ENCODE data around the gene GALM. TPM values are rescaled to one million over a fixed set of nuclear protein-coding genes. Genes with fewer than 3 reads are reported as not detected.
A peak's percentile ranks its signal among the peaks of the same experiment; 100 is the strongest.

The GALM gene
- polyA plus RNA-seq, 2 of the 4 experiments (the other 2 are of a cell fraction): 33.4 to 34.2 TPM

- no peak for DNase-seq (ENCODE audit: low read depth in 1 of 2, low spot score in 1 of 2)
- 81% methylated on average over 9 of the region's 9 CpGs for WGBS (ENCODE audit: missing lambda C conversion rate)
- no peak for ATAC-seq
- TF ChIP-seq CTCF (IDR thresholded peaks at IDR 0.05) (no peak), MAX (IDR thresholded peaks at IDR 0.05) (no peak), GATA3 (IDR thresholded peaks at IDR 0.05; ENCODE audit: borderline replicate concordance) (no peak), RFX5 (IDR thresholded peaks at IDR 0.05) (no peak), ATOH8 (CRISPR knock-in tag; IDR thresholded peaks at IDR 0.05; ENCODE audit: low read depth) (no peak), RARB (CRISPR knock-in tag; IDR thresholded peaks at IDR 0.05) (no peak), CEBPB (IDR thresholded peaks at IDR 0.05) (no peak), PBX3 (IDR thresholded peaks at IDR 0.05) (no peak), FOSL2 (IDR thresholded peaks at IDR 0.05) (no peak), FOSL2 (CRISPR knock-in tag; IDR thresholded peaks at IDR 0.05) (no peak), BHLHE40 (IDR thresholded peaks at IDR 0.05; ENCODE audit: low read depth, low read length) (no peak), ZFP36 (IDR thresholded peaks at IDR 0.05; ENCODE audit: borderline replicate concordance, partially characterized antibody) (no peak), NPAS2 (CRISPR knock-in tag; IDR thresholded peaks at IDR 0.05; ENCODE audit: borderline replicate concordance) (no peak)
- no peak overlapping the region for H3K27ac ChIP-seq
- CTCF ChIA-PET: interaction anchor here (1.2 to 4.1 kb wide), 4 partner anchors 147 to 213 kb away, joined by 4 to 15 read pairs (median 4); no protein-coding TSS in a partner anchor
- H3K4me2 ChIP-seq: peak overlapping the region; percentile 87
- POLR2A ChIA-PET: interaction anchor here (0.7 kb wide), 1 partner anchor 208 kb away, joined by 4 read pairs; no protein-coding TSS in a partner anchor
- no peaks in the 10 kb centered on the region for H3K9me3 ChIP-seq
- H3K4me3 ChIP-seq: peak overlapping the region; percentile 84; the same call in 2 of the 3 replicates
- no peak for FAIRE-seq
- peaks cover 64% of the 10 kb centered on the region for H3K4me1 ChIP-seq
These were observed 82.5 kb downstream of the GALM start for GRCh38 chr2:38748391-38748790.

GRCh38 chr2:38748943-38749804 lies 83.3 kb downstream of the GALM start:
- FAIRE-seq: no peak
- WGBS (ENCODE audit: missing lambda C conversion rate): 51% methylated on average over 26 of the region's 26 CpGs
- POLR2A ChIA-PET: interaction anchor here (2.8 kb wide), 1 partner anchor 49 kb away, joined by 38 read pairs; no protein-coding TSS in a partner anchor

More at GRCh38 chr2:38748943-38749804, 83.3 kb downstream of the GALM start:
- peak overlapping the region; percentile 84 for H3K4me3 ChIP-seq
- CTCF ChIA-PET: interaction anchor here (1.7 to 4.1 kb wide), 3 partner anchors 8 to 214 kb away, joined by 4 to 23 read pairs (median 15); no protein-coding TSS in a partner anchor
- DNase-seq (ENCODE audit: low read depth in 1 of 2, low spot score in 1 of 2) (no peak), ATAC-seq (no peak)
- peak overlapping the region; percentile 96 to 98 for H3K27ac ChIP-seq
- peaks cover 57% of the 10 kb centered on the region for H3K4me1 ChIP-seq
- H3K9me3 ChIP-seq: no peaks in the 10 kb centered on the region
- TF ChIP-seq HOXA7 (CRISPR knock-in tag; IDR thresholded peaks at IDR 0.05) (peak; percentile 48; the same call in 1 of the 2 replicates), MAX (IDR thresholded peaks at IDR 0.05) (no peak), FOSB (CRISPR knock-in tag; IDR thresholded peaks at IDR 0.05) (0 out of 2 replicates have a peak, but pooled peaks have one; percentile 47), TFCP2L1 (CRISPR knock-in tag; IDR thresholded peaks at IDR 0.05) (0 out of 2 replicates have a peak, but pooled peaks have one; percentile 32)
- H3K4me2 ChIP-seq: peak overlapping the region; percentile 87
